Measurements from ENCODE around the gene CEP164. TPM values are rescaled to one million over a fixed set of nuclear protein-coding genes. Genes with fewer than 3 reads are reported as not detected.

CEP164 gene
- total and polyA plus RNA-seq, 9 of the 15 experiments (the other 6 are each of a cell fraction or from before 2014, with no cell fraction given) = 2.1 to 16.5 (median 10.4) TPM

- TF ChIP-seq CTCF (IDR thresholded peaks at IDR 0.05 in 2 of 3, conservative IDR thresholded peaks at IDR 0.05 in 1 of 3; ENCODE audit: insufficient read depth in 2 of 3, low read depth in 1 of 3, low read length in 3 of 3) (no peak), ZEB2 (IDR thresholded peaks at IDR 0.05) (peak; percentile 24; the same call in 1 of the 2 replicates), HNRNPK (IDR thresholded peaks at IDR 0.05; ENCODE audit: low read depth, low read length, poor library complexity, severe bottlenecking) (no peak), SP1 (CRISPR knock-in tag; IDR thresholded peaks at IDR 0.05) (peak; percentile 62; the same call in 1 of the 2 replicates), BRD9 (IDR thresholded peaks at IDR 0.05; ENCODE audit: low read depth, partially characterized antibody) (no peak), ZBTB2 (IDR thresholded peaks at IDR 0.05) (no peak), ZNF407 (IDR thresholded peaks at IDR 0.05; ENCODE audit: low read depth) (no peak), ZNF217 (CRISPR knock-in tag; IDR thresholded peaks at IDR 0.05) (no peak), ZNF12 (CRISPR knock-in tag; IDR thresholded peaks at IDR 0.05) (no peak), NONO (IDR thresholded peaks at IDR 0.05; ENCODE audit: low read depth in 2 of 2, low read length in 1 of 2) (peak in 1 of 2 experiments; percentile 27; a peak in 1 of 4 replicates), RNF2 (IDR thresholded peaks at IDR 0.05) (no peak; the same call in 1 of the 2 replicates), ATF2 (CRISPR knock-in tag; IDR thresholded peaks at IDR 0.05) (no peak), NCOA1 (IDR thresholded peaks at IDR 0.05; ENCODE audit: low read depth) (peak; percentile 24; the same call in 1 of the 2 replicates), ZNF263 (CRISPR knock-in tag; IDR thresholded peaks at IDR 0.05; ENCODE audit: borderline replicate concordance) (no peak), ZNF668 (CRISPR knock-in tag; IDR thresholded peaks at IDR 0.05) (no peak)
Measured at GRCh38 chr11:117327567-117328374, at the start of gene CEP164 (continued).
